Esophagus muscularis mucosa (tissue), 4 donors: Measurements from ENCODE around the gene NWD2. TPM values are rescaled to one million over a fixed set of nuclear protein-coding genes. Genes with fewer than 3 reads are reported as not detected.

Experiments used
- DNase-seq: peaks from one replicate; pipeline ENCODE4 v3.0.0-alpha.2; 2017; ENCODE audit errors: extremely low spot score
- H3K27ac ChIP-seq, 4 donors: fragments of 200-600 bp; sonication (generic); replicated peaks in 1 of 4; 1 replicate in 3 of 4; 2 replicates in 1 of 4; pipeline ENCODE4 v1.5.1; 2016 to 2019; ENCODE audit warnings: mild to moderate bottlenecking in 1 of 4
- H3K27me3 ChIP-seq, 4 donors: fragments of 200-600 bp; sonication (generic); one replicate each; pipeline versions ENCODE4 v1.5.1 to v1.6.0; 2016 to 2019
- H3K36me3 ChIP-seq, 4 donors: fragments of 200-600 bp; sonication (generic); one replicate each; pipeline ENCODE4 v1.5.1; 2016 to 2019
- H3K4me1 ChIP-seq, 4 donors: fragments of 200-600 bp; sonication (generic); one replicate each; pipeline ENCODE4 v1.5.1; 2016 to 2019
- H3K4me3 ChIP-seq, 4 donors: fragments of 200-600 bp; sonication (generic); 1 replicate in 2 of 4; 2 replicates in 2 of 4; pipeline ENCODE4 v1.5.1; 2016 to 2019; ENCODE audit warnings: mild to moderate bottlenecking in 4 of 4, moderate library complexity in 1 of 4
- H3K9me3 ChIP-seq, 4 donors: fragments of 200-600 bp; sonication (generic); 1 replicate in 3 of 4; 2 replicates in 1 of 4; pipeline ENCODE4 v1.5.1; 2016 to 2019
- CTCF ChIP-seq, 3 experiments: fragments of 200-600 bp in 2 of 3; fragments of 450-650 bp in 1 of 3; sonication (generic) in 2 of 3; IDR thresholded peaks; one replicate each; pipeline ENCODE4 v1.5.1; 2017 to 2019; ENCODE audit warnings: antibody characterized with exemption in 3 of 3, mild to moderate bottlenecking in 2 of 3, moderate library complexity in 1 of 3
- EP300 ChIP-seq: sonication (generic); formaldehyde crosslinking; IDR thresholded peaks from one replicate; pipeline ENCODE4 v1.6.1; 2017; ENCODE audit warnings: antibody characterized with exemption
- POLR2A ChIP-seq: fragments of 450-650 bp; IDR thresholded peaks from one replicate; pipeline ENCODE4 v1.6.1; 2017; ENCODE audit warnings: antibody characterized with exemption, moderate library complexity, mild to moderate bottlenecking, low read depth
- POLR2AphosphoS5 ChIP-seq, 2 donors: sonication (generic); formaldehyde crosslinking; IDR thresholded peaks; one replicate each; pipeline ENCODE4 v1.6.1; 2017; ENCODE audit warnings: antibody characterized with exemption in 2 of 2
- WGBS: methylation state at CpG from one replicate; pipeline ENCODE4 v1.1.5; 2018; 5-methylcytosine and 5-hydroxymethylcytosine counted together
- intact Hi-C: fragments of 100-400 bp; cut with DNase I; formaldehyde crosslinking; loops from one replicate; pipeline ENCODE4 v1.15.1; 2023
- total RNA-seq, 4 donors: library from RNA; depleted of rRNA; stranded (reverse); fragments of >200 nt; gene quantifications; one replicate each; pipeline versions ENCODE4 v1.1.0 to v1.2.1, GENCODE V29; 2016

Gene NWD2
- total RNA-seq, 4 donors from 2014 or later, result 0.11 to 0.50 (median 0.30) TPM

DNA sequence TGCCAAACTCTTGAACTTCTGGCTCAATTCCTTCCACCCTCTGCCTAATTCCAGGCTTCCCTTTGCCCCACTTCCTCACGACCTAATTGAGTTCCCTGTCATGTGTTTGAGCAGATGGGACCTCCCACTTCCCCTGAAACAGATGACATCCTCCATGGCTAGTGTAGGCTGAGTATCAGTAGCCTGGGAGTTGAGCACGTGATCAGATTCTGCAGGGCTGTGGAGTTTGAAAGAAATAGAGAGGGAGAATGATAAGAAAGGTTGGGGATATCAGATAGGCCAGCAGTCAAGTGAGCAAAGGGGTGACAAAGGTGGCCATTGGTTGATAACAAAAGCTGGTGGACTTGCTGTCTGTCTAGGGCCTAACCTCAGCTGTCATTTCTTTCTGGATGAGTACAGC, 18.8 kb upstream of the NWD2 start:
- 61% methylated on average over 2 of the region's 2 CpGs for WGBS
- H3K4me3 ChIP-seq, result no peak overlapping the region
- intact Hi-C loops, result no loop called here

DNA sequence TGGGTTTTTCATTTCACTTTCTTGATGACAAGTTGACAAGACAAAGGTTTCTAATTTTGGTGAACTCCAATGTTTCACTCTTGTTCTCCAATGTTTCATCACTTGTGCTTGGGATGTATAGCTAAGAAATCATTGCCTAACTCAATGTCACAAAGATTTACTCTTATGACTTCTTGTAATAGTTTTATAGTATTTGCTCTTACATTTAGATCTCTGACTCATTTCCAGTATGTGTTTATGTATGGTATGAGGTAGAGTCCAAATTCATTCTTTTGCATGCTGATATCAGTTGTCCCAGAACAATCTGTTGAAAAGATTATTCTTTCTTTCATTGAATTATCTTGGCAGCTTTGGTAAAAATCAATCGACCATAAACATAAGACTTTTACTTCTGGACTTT, 12.2 kb upstream of the NWD2 start:
- Histone ChIP-seq H3K4me1 (no peaks in the 10 kb centered on the region), H3K9me3 (no peaks in the 10 kb centered on the region), H3K27me3 (peaks cover 0 to 2% (median 0%) of the 10 kb centered on the region in 4 donors), H3K36me3 (no peaks in the 10 kb centered on the region), H3K27ac (no peak overlapping the region), H3K4me3 (no peak overlapping the region)
- TF ChIP-seq CTCF (IDR thresholded peaks at IDR 0.05) (no peak), EP300 (no peak), POLR2AphosphoS5 (IDR thresholded peaks at IDR 0.05) (no peak)
- WGBS, result 90% methylated on average over 1 of the region's 1 CpG
- no peak for DNase-seq
- intact Hi-C loops, result no loop called here

More for the DNA sequence above, 18.8 kb upstream of the NWD2 start:
- Histone ChIP-seq H3K36me3 (no peaks in the 10 kb centered on the region), H3K9me3 (no peaks in the 10 kb centered on the region), H3K4me1 (no peaks in the 10 kb centered on the region), H3K27ac (no peak overlapping the region), H3K27me3 (no peaks in the 10 kb centered on the region)
- TF ChIP-seq EP300 (no peak), CTCF (IDR thresholded peaks at IDR 0.05) (no peak), POLR2AphosphoS5 (IDR thresholded peaks at IDR 0.05) (no peak)
- no peak for DNase-seq

DNA sequence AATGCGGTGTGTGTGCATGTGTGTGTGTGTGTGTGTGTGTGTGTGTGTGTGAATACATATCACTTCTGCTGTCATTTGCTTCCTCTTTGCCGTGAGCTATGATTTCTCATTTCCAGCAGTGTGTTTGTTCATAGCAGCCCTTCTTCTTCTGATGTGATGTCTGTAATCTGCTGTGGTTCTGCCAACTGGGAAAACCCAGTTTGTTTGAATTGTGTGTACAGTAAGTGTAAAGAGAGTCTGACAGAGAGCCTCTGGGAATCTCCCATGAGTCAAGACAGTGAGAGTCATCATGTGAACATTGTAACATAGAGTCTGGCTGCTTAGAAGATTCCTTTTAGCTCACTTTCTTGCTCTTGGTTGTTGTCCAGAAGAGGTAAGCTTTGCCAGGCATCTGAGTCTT, 8.4 kb upstream of the NWD2 start:
- Histone ChIP-seq H3K4me3 (no peak overlapping the region), H3K36me3 (no peaks in the 10 kb centered on the region), H3K4me1 (no peaks in the 10 kb centered on the region), H3K9me3 (no peaks in the 10 kb centered on the region), H3K27me3 (peaks cover 0 to 4% (median 0%) of the 10 kb centered on the region in 4 donors), H3K27ac (no peak overlapping the region)
- 59% methylated on average over 2 of the region's 2 CpGs for WGBS
- no peak for TF ChIP-seq EP300
- TF ChIP-seq POLR2A, result no peak
- no peak for TF ChIP-seq CTCF (IDR thresholded peaks at IDR 0.05)
- no peak for TF ChIP-seq POLR2AphosphoS5 (IDR thresholded peaks at IDR 0.05)
- intact Hi-C loops, result no loop called here
- DNase-seq, result no peak

DNA sequence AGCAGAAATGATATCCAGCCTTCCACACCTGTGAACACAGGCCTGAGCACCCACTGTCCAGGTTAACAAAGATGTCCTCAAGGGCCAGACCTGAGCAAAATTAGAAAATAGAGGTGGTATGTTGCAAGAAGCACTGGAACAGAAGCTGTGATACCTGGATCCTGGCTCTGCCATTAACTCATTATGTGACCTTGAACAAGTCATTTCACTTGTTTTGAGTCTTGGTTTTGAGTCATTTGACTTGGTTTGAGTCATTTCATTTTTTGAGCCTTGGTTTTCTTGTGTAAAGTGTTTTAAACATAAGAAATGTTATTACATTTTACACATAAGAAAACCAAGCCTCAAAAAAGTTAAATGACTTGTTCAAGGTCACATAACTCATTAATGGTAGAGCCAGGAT, 2.9 kb upstream of the NWD2 start:
- TF ChIP-seq POLR2AphosphoS5 (IDR thresholded peaks at IDR 0.05) (no peak), POLR2A (no peak), CTCF (IDR thresholded peaks at IDR 0.05) (no peak), EP300 (no peak)
- intact Hi-C loops, result no loop called here
- peaks cover 0 to 58% (median 26%) of the 10 kb centered on the region in 4 donors for H3K27me3 ChIP-seq
- H3K36me3 ChIP-seq, result no peaks in the 10 kb centered on the region
- H3K4me1 ChIP-seq, result peaks cover 6 to 24% (median 19%) of the 10 kb centered on the region in 4 donors
- no peak overlapping the region for H3K4me3 ChIP-seq
- no peaks in the 10 kb centered on the region for H3K9me3 ChIP-seq
- H3K27ac ChIP-seq, result no peak overlapping the region
- no peak for DNase-seq

DNA sequence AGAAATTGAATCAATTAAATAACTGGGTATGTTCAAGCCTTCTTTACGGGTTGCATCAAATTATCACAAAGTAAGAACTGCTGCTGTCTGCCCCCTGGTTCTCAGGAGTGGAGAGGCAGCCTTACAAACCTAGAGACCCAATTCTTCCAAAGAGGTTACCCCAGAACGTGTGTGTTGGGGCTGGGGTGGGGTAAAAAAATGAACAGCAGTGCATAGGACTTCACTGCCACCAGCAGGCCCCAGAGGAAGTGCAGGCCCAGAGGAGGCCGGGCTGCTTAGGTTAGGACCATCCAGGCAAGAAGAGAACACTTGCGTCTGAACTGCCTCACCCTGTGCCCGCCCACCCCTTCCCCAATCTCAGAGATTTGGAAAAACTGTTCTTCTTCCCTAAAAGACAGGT, 1.5 kb upstream of the NWD2 start:
- no peak overlapping the region for H3K4me3 ChIP-seq
- no peak for DNase-seq
- peaks cover 6 to 24% (median 19%) of the 10 kb centered on the region in 4 donors for H3K4me1 ChIP-seq
- WGBS, result 48% methylated on average over 5 of the region's 5 CpGs
- H3K27me3 ChIP-seq, result peaks cover 0 to 58% (median 26%) of the 10 kb centered on the region in 4 donors
- intact Hi-C loops, result no loop called here
- TF ChIP-seq EP300 (no peak), CTCF (IDR thresholded peaks at IDR 0.05) (no peak), POLR2AphosphoS5 (IDR thresholded peaks at IDR 0.05) (no peak), POLR2A (no peak)
- no peaks in the 10 kb centered on the region for H3K9me3 ChIP-seq
- H3K27ac ChIP-seq, result no peak overlapping the region
- no peaks in the 10 kb centered on the region for H3K36me3 ChIP-seq
